Measurements from ENCODE around the gene FAM78B.

The FAM78B gene

GRCh38 chr1:166116026-166116425 lies 50.8 kb downstream of the FAM78B start:
- no peak for DNase-seq

DNA sequence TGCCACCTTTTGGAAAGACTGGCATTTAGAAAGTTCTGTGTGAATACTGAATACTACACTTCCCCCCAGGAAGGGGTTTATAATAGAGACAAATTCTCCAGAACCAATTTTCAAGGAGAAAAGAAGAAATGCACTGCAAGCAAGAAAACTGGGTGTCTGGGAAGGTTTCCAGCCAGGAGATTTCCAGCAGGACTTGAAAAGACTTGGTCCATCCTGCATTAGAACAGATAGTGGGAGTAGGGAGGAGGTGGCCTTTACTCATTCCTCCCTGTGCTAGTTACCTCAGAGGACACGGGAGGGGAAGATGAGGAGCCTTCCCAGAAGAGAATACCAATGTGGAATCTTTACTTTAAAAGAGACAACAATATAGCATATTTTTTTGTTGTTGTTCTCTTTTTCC lies 52.4 kb downstream of the FAM78B start:
- DNase-seq: no peak

- DNase-seq: no peak
These were observed 53.2 kb downstream of the FAM78B start for GRCh38 chr1:166113630-166114029.

GRCh38 chr1:166113031-166113430 lies 53.8 kb downstream of the FAM78B start:
- no peak for DNase-seq

- no peak for DNase-seq
These were observed 54.4 kb downstream of the FAM78B start for GRCh38 chr1:166112425-166112824.

GRCh38 chr1:166111430-166111829 lies 55.4 kb downstream of the FAM78B start:
- no peak for DNase-seq

DNA sequence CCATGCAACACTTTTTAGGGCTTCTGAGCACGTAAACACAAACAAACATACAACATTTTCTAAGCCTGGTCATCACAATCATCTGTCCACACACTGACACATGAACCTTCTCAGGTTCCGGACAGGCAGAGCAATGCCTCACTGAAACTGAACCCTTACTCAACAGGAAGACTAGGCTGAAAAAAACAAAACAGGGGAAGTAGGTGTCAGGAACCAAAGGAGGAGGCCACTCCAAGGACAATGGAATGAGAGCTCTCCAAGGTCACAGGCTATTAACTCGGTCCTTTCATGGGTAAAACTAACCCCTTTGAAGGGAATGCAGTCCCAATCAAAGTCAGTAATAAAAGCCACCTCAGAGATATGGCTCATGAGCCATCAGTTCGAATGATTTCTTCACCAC lies 76.6 kb downstream of the FAM78B start:
- DNase-seq: no peak

DNA sequence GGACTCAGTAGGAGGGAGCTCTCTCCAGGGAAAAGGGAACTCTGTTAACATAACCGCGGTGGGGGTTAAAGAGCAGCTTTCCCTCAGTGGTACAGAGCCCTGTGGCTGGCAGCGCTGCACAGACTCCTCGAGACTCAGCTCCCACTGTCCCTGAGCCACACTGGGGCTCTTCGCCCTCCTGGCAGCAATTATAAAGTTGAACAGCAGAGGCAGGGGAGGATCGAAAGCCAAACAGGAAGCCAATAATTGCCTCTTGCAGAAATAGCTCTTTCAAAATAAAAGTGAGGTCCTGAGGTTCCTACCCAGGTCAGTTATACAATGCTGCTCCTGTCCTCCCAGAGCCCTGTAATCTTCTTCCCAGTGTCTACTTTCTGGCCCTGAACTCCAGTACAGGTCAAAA lies 77.0 kb downstream of the FAM78B start:
- no peak for DNase-seq

- DNase-seq: no peak
These were observed 78.2 kb downstream of the FAM78B start for GRCh38 chr1:166088572-166088955.

- DNase-seq: no peak
These were observed 78.8 kb downstream of the FAM78B start for GRCh38 chr1:166087734-166088571.

DNA sequence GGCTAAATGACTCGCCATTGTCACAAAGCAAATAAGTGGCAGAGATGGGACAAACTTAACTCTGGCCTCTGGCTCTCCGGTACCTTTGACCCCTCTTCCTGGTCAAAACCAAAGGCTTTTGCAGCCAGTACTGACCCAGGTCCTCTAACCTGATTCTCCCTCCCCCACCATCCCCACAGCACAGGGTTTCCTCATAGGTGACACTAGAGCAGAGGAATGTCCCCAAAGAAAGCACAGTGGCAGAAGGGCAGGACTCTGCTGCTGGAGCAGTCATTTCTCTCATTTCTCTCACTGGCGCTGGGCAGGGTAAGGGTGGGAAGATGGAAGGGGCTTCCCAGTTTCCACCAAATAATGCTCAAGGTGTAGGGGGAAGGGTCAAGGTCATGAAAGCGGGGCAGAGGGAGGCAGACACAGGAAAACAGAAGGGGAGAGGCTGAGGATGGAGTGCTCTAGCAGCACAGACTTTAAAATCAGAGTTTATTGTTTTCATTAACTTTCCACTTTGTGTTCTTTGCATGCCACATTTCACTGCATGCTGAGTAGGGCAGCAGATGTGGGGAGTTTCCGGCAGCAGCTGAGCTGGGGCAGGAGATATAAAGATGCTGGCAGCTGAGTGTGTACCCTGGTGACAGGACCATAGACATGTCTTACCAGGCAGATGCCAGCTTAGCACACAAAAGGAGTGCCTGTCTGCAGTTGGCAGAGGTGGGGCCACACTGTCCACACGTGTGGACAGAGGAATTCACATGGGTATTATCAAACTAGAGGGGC lies 80.5 kb downstream of the FAM78B start:
- no peak for DNase-seq

GRCh38 chr1:166084613-166085012 lies 82.2 kb downstream of the FAM78B start:
- no peak for DNase-seq

- no peak for DNase-seq
These were observed 82.9 kb downstream of the FAM78B start for GRCh38 chr1:166083887-166084286.

- DNase-seq: no peak
These were observed 84.2 kb downstream of the FAM78B start for GRCh38 chr1:166082601-166083000.

- DNase-seq: no peak
These were observed 85.6 kb downstream of the FAM78B start for GRCh38 chr1:166080967-166081870.

DNA sequence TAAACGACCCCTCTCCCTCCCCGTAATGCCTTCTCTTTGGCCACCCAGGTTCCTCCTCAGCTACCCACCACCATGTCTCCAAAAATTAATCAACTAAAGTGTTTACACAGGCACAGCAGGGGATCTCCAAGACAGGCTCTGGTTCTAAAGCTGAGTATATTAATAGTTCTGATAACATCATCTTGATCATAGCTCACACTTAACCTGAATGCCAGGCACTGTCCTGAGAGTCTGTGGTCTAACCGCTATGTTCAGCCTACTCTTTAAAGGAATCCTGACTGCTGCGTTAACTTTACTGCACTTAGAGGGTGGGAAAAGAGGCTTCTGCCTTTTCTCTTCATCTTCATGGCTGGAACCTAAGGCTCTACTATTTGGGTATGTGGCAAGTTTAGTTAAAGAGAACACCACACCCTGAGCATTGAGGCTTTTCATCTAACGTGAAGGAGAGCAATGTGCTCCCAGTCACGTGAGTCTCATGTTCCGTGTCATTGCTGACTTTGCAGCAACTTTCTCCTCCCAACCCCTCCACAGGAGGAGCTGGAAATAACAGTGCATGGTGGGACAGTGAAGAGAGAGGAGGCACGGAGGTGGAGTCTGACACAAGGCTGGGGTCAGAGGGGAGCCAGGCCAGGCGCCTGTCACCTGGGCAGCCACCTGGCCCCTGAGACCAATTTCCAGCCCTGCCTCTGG lies 86.4 kb downstream of the FAM78B start:
- no peak for DNase-seq

- DNase-seq: no peak
These were observed 87.5 kb downstream of the FAM78B start for GRCh38 chr1:166079276-166079675.

DNA sequence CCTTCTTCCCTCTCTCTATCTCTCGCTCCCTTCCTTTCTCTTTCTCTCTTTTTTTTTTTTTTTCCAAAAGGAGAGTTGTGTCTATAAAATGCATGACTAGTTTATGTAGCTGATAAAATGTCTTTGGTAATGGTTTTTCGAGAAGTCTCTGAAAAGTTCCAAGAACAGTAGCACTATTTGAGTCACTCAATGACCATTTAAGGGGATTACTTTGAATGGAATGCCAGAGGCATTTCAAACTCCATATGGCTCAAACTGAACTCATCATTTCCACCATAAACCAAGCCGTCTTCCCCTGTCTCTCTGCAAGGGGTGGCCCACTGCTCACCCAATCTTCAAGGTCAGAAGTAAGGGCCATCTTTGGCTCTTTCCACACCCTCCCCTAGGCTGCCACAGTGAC lies 93.3 kb downstream of the FAM78B start:
- no peak for DNase-seq

GRCh38 chr1:166069390-166069789 lies 97.4 kb downstream of the FAM78B start:
- DNase-seq: no peak

DNA sequence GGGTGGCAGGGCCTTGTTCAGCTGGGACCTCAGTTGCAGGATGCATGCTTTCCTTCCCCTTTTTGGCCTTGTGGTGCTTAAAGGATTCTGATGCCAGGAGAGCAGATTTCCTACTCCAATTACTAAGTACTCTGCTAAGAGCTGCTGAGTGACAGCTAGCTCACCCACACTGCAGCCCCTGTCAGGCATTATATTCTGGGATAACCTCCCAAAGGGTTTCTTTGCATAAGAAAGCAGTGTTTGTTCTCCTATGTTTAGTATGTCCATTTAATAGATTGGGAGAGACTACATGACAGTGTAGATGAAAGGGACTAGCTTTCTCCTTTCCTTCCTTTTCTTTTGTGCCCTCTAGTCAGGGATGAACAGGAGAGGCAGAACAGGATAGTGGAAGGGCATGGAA lies 100.7 kb downstream of the FAM78B start:
- no peak for DNase-seq

DNA sequence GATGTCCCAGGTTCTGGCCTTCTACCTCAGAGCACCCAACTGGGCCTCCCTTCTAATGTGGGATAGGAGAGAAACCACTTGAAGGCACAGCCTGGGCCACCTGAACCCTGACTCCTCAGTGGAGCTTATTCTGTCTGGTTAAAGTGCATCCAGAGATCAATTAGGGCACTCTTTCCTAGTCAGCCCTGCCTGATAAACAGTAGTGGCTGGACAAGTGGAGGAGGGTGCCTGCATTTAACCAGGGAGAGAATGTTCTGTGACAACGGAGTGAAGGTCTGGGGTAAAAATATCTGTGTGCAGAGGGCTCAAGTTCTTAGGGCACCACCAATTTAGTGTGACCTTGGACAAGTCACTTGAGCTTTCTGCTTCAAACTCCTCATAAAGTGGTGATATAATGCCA lies 101.8 kb downstream of the FAM78B start:
- DNase-seq: no peak

DNA sequence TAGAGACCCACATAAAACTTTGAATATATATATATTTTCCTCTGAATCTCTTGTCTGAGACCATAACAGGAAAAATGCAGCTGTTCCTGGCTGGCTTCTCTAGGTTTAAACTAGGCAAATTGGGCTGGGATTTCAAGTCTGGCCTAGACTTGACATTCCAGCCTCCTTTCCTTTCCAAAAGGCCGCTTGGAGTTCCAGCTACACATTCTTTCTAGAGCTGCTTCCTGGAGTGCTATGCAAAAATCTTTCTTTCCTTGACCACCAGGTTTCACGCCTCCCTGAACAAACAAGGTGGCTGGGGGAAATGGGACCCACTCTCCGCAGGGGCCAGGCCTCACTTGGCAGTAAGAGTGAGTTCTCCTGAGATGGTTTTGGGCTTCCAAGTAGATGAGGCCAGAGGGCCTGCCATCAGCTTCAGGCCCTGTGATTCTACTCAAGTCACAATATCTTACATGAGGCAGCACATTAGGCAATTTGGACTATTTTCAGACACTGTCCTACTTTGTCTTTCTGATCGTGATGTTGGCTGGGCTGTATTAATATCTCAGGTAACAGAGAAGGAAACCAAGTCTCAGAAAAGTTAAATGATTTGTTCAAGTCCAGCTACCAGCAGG lies 102.4 kb downstream of the FAM78B start:
- DNase-seq: no peak
